BJ (cell line): ENCODE results near the gene TNFRSF4. TPM values are rescaled to one million over a fixed set of nuclear protein-coding genes. Genes with fewer than 3 reads are reported as not detected.

Experiments
- CTCF ChIA-PET: fragments of 350-600 bp; formaldehyde crosslinking; extraction: SDS; loops from one replicate; lab custom pipeline; 2021; ENCODE audit warnings: antibody characterized with exemption, inconsistent platforms; lab: Yijun Ruan, JAX
- POLR2A ChIA-PET: fragments of 300-600 bp; sonication (Branson Sonifier 250); formaldehyde crosslinking; extraction: SDS; loops from one replicate; lab custom pipeline; 2021; ENCODE audit warnings: antibody characterized with exemption; lab: Charles Lee
- DNase-seq: peaks from one replicate; pipeline ENCODE4 v3.0.0-alpha.2; 2011; ENCODE audit warnings: low read depth
- H3K27me3 ChIP-seq: 2 replicates; pipeline ENCODE4 v1.6.0; 2011; ENCODE audit warnings: low read length; ENCODE audit not compliant: control insufficient read depth, insufficient read depth
- H3K36me3 ChIP-seq: 2 replicates; pipeline ENCODE4 v1.5.1; 2011; ENCODE audit warnings: low read length; ENCODE audit not compliant: control insufficient read depth, insufficient read depth
- H3K4me3 ChIP-seq: 2 replicates; pipeline ENCODE4 v1.5.1; 2011; ENCODE audit warnings: low read depth, mild to moderate bottlenecking, control low read depth, low read length
- CTCF ChIP-seq: IDR thresholded peaks from 2 replicates; pipeline ENCODE4 v1.5.1; 2011; ENCODE audit warnings: low read depth, mild to moderate bottlenecking, control low read depth, inconsistent platforms, low read length, moderate library complexity; ENCODE audit not compliant: insufficient read depth
- polyA plus RNA-seq: library from polyadenylated mRNA; depleted of rRNA; stranded (reverse); fragments of >200 nt; gene quantifications from 2 replicates; pipeline ENCODE4 v1.2.3, GENCODE V29; 2011

TNFRSF4 gene
- polyA plus RNA-seq, 1 experiment = not detected

DNA sequence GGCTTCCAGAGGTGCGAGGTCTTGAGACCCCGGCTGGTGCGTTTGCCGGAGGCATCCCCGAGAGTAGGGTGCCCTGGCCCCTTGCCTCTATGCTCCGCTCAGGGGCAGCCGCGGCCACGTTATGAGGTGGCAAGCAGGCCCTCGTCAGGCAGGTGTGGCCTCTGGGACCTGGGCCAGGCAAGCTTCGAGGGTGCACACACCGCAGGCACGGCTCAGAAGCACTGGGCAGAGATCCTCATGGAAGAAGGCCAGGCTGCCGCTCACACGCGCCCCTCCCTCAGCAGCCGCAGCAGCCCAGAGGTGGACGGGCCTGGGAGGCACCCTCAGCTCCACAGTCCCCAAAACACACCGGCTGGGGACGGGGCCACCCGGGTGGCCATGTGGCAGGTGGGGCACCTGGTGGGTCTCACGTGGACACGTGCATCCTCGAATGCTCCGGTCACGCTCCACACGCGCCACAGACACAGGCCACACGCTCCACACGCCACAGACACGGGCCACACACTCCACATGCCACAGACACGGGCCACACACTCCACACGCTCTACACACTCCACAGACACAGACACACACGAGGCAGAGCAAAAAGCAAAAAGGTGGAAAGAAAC lies 11.4 kb upstream of the TNFRSF4 start:
- ChIA-PET POLR2A (no interaction called here), CTCF (interaction anchor here (1.0 to 1.7 kb wide), 2 partner anchors 8 to 103 kb away, joined by 3 to 4 read pairs; no protein-coding TSS in a partner anchor)
- H3K27me3 ChIP-seq = no peaks in the 10 kb centered on the region
- no peak for TF ChIP-seq CTCF
- H3K4me3 ChIP-seq = no peak overlapping the region
- no peak for DNase-seq
- peaks cover 49% of the 10 kb centered on the region for H3K36me3 ChIP-seq

- Histone ChIP-seq H3K36me3 (peaks cover 57% of the 10 kb centered on the region), H3K27me3 (no peaks in the 10 kb centered on the region), H3K4me3 (no peak overlapping the region)
- POLR2A ChIA-PET = no interaction called here
- CTCF ChIA-PET = interaction anchor here (1.7 kb wide), 1 partner anchor 101 kb away, joined by 4 read pairs; no protein-coding TSS in a partner anchor
- TF ChIP-seq CTCF = no peak
- no peak for DNase-seq
Measured at GRCh38 chr1:1223891-1224290, 9.9 kb upstream of the TNFRSF4 start.

DNA sequence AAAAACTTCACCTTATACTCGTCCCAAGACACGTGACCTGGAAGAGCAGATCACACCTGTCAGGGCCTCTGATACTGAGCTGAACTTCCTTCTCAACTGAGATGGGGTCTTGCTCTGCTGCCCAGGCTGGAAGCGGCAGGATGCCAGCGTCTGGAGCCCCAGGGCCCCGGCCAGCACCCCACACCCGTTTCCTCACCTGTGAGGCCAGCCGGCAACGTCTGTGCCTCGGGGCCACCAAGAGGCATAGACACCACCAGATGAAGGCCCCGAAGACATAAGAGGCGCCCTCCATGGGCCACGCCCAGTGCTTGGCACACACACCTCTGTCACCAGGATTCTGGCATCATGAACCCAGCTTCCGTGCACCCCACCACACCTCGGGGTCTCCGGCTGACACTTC lies 9.4 kb upstream of the TNFRSF4 start:
- CTCF ChIA-PET = no interaction called here
- H3K36me3 ChIP-seq = peaks cover 54% of the 10 kb centered on the region
- no peak for TF ChIP-seq CTCF
- POLR2A ChIA-PET = no interaction called here
- no peaks in the 10 kb centered on the region for H3K27me3 ChIP-seq
- DNase-seq = no peak
- no peak overlapping the region for H3K4me3 ChIP-seq

GRCh38 chr1:1222575-1223225 lies 8.7 kb upstream of the TNFRSF4 start:
- TF ChIP-seq CTCF = no peak
- no peak for DNase-seq
- Histone ChIP-seq H3K4me3 (no peak overlapping the region), H3K36me3 (peaks cover 50% of the 10 kb centered on the region), H3K27me3 (no peaks in the 10 kb centered on the region)
- ChIA-PET POLR2A (no interaction called here), CTCF (no interaction called here)

GRCh38 chr1:1221887-1222574 lies 8.1 kb upstream of the TNFRSF4 start:
- Histone ChIP-seq H3K36me3 (peaks cover 47% of the 10 kb centered on the region), H3K4me3 (no peak overlapping the region), H3K27me3 (no peaks in the 10 kb centered on the region)
- POLR2A ChIA-PET = no interaction called here
- CTCF ChIA-PET = no interaction called here
- TF ChIP-seq CTCF = no peak
- DNase-seq = no peak
